HFF-Myc (cell line): ENCODE data around the gene SMIM3.

Source experiments
- DNase-seq: peaks from one replicate; pipeline ENCODE4 v3.0.0-alpha.2; 2011; ENCODE audit warnings: low read depth; ENCODE audit errors: extremely low read depth
- H3K4me3 ChIP-seq: replicated peaks from 2 replicates; pipeline ENCODE4 v1.5.1; 2011; ENCODE audit warnings: low read depth, mild to moderate bottlenecking, control low read depth, low read length
- CTCF ChIP-seq: IDR thresholded peaks from 2 replicates; pipeline ENCODE4 v1.5.1; 2012; ENCODE audit warnings: mild to moderate bottlenecking, low read depth, low read length, control low read depth; ENCODE audit errors: missing control alignments

The SMIM3 gene

GRCh38 chr5:150765799-150766169, 12.8 kb upstream of the SMIM3 start:
- H3K4me3 ChIP-seq = no peak overlapping the region
- no peak for TF ChIP-seq CTCF
- DNase-seq = no peak

- no peak for TF ChIP-seq CTCF
- DNase-seq = no peak
- H3K4me3 ChIP-seq = no peak overlapping the region
Observed at GRCh38 chr5:150766251-150766650, 12.3 kb upstream of the SMIM3 start.

GRCh38 chr5:150771034-150771795, 7.3 kb upstream of the SMIM3 start:
- TF ChIP-seq CTCF = no peak
- no peak overlapping the region for H3K4me3 ChIP-seq
- no peak for DNase-seq

- no peak overlapping the region for H3K4me3 ChIP-seq
- no peak for DNase-seq
- no peak for TF ChIP-seq CTCF
Observed at GRCh38 chr5:150774145-150774544, 4.4 kb upstream of the SMIM3 start.

- H3K4me3 ChIP-seq = peak overlapping the region; percentile 87
- TF ChIP-seq CTCF = no peak
- no peak for DNase-seq
Observed at GRCh38 chr5:150777685-150778084, 872 bp upstream of the SMIM3 start.

GRCh38 chr5:150778088-150778516, 455 bp upstream of the SMIM3 start:
- no peak for TF ChIP-seq CTCF
- peak overlapping the region; percentile 87 for H3K4me3 ChIP-seq
- DNase-seq = no peak
